ENCODE measurements around the gene TERB1. TPM values are rescaled to one million over a fixed set of nuclear protein-coding genes. Genes with fewer than 3 reads are reported as not detected.

The TERB1 gene
- total RNA-seq, 2 donors from 2014 or later, result not detected

DNA sequence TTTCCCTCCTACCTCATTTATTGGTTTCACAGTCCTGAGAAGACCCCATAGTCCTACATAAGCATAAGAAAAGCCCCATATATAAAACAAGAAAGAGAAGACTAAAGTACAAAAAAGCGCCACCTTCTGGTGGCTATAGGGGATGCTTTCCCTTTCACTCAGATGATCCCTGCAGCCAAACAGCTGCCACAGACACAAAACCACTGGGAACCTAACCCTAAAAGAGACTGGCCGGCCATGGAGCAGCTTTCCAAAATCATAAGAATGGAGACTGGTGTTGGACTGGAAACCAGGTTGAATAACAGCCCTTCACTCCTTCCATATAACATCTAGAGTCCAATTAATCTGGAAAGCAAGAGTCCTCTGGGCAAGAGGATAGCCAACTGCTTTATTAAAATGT, 61.4 kb downstream of the TERB1 start:
- Histone ChIP-seq H3K4me3 (no peak overlapping the region), H3K36me3 (peaks cover 58% of the 10 kb centered on the region), H3K27ac (peak overlapping the region; percentile 80 to 86), H3K27me3 (no peaks in the 10 kb centered on the region), H3K9me3 (no peaks in the 10 kb centered on the region), H3K4me1 (peaks cover 0 to 40% of the 10 kb centered on the region in 2 donors)
- TF ChIP-seq, protein P1, sequence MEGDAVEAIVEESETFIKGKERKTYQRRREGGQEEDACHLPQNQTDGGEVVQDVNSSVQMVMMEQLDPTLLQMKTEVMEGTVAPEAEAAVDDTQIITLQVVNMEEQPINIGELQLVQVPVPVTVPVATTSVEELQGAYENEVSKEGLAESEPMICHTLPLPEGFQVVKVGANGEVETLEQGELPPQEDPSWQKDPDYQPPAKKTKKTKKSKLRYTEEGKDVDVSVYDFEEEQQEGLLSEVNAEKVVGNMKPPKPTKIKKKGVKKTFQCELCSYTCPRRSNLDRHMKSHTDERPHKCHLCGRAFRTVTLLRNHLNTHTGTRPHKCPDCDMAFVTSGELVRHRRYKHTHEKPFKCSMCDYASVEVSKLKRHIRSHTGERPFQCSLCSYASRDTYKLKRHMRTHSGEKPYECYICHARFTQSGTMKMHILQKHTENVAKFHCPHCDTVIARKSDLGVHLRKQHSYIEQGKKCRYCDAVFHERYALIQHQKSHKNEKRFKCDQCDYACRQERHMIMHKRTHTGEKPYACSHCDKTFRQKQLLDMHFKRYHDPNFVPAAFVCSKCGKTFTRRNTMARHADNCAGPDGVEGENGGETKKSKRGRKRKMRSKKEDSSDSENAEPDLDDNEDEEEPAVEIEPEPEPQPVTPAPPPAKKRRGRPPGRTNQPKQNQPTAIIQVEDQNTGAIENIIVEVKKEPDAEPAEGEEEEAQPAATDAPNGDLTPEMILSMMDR (IDR thresholded peaks at IDR 0.05), result peak; percentile 42 to 66
- DNase-seq (ENCODE audit: low spot score), result no peak

DNA sequence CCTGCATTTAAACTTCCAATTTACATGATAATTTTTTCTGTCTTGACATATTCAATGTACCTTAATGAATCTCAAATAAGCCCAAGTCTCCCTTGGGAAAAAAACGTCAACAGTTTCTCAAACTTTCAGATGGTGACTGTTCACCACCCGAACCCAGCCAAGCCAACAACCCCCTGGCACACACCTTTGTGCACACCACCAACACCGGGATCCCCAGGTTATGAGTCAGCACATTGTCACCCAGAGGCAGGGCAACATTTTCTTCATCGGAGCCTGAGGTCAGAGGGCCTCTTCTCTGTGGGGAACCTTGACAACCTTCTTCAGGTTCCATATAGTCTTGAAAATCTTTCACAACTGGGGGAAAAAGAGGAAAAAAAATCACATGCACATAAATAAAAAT, 65.5 kb downstream of the TERB1 start:
- H3K27ac ChIP-seq, result no peak overlapping the region
- H3K27me3 ChIP-seq, result no peaks in the 10 kb centered on the region
- no peak overlapping the region for H3K4me3 ChIP-seq
- TF ChIP-seq, protein P1 (IDR thresholded peaks at IDR 0.05), result no peak
- no peaks in the 10 kb centered on the region for H3K9me3 ChIP-seq
- H3K4me1 ChIP-seq, result peaks cover 0 to 21% of the 10 kb centered on the region in 2 donors
- DNase-seq (ENCODE audit: low spot score), result no peak
- H3K36me3 ChIP-seq, result peaks cover 80% of the 10 kb centered on the region

DNA sequence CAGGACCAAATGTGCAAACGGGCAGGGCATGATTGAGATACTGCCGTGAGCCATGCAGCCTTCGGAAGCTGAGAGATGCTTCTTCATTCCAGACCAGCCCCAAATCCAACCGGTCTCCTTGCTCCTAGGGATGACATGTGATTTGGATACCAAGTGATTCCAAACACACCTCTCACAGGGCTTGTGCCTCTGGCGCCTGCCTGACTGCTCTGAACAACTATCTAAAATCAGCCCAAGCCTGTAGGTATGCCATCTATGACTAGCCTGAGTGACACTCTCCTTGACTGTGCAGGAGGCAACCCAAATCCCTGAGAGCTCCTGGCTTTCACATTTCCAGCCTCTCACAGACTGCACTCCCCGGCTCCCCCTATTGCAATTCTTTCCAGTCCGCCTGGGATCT, 70.3 kb downstream of the TERB1 start:
- peaks cover 0 to 9% of the 10 kb centered on the region in 2 donors for H3K4me1 ChIP-seq
- peaks cover 80% of the 10 kb centered on the region for H3K36me3 ChIP-seq
- no peaks in the 10 kb centered on the region for H3K9me3 ChIP-seq
- no peaks in the 10 kb centered on the region for H3K27me3 ChIP-seq
- H3K27ac ChIP-seq, result no peak overlapping the region
- no peak overlapping the region for H3K4me3 ChIP-seq
- TF ChIP-seq, protein P1 (IDR thresholded peaks at IDR 0.05), result no peak
- no peak for DNase-seq (ENCODE audit: low spot score)

GRCh38 chr16:66728804-66729203, 72.6 kb downstream of the TERB1 start:
- Histone ChIP-seq H3K36me3 (peaks cover 82% of the 10 kb centered on the region), H3K4me3 (no peak overlapping the region), H3K9me3 (no peaks in the 10 kb centered on the region), H3K27me3 (no peaks in the 10 kb centered on the region), H3K27ac (no peak overlapping the region), H3K4me1 (peaks cover 0 to 9% of the 10 kb centered on the region in 2 donors)
- DNase-seq (ENCODE audit: low spot score), result no peak
- TF ChIP-seq, protein P1 (IDR thresholded peaks at IDR 0.05), result no peak

DNA sequence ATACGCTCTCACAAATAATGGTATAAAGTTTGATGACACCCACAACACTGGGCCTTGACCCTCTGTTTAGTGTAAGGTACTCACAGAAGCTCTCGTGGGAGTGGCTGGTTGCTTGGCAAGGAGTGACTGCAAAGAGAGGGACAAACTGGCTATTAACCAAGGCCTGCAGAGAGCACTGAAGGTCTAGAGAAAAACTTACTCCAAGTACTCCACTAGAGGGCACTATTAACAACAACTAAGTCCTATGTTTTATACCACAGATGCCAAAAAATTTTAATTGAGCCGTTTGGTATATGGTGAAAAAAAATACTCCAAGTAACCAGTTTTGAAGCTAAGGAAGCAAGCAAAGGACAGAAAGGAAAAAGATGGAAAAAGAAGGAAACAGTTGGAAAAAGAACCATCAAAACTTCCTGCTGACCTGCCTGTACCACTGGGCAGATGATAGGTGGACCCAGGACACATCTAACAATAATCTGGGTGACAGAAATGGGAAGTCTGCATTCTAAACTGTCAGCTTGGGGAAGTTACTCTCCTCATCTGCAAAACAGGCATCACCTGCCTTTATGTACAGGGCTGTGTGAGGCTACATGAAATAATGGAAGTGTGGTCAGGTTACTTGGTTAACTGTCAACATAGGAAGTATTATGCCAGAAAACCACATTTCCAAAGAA, 73.1 kb downstream of the TERB1 start:
- no peak for DNase-seq (ENCODE audit: low spot score)

More for the DNA sequence above, 73.1 kb downstream of the TERB1 start:
- H3K27me3 ChIP-seq, result no peaks in the 10 kb centered on the region
- H3K36me3 ChIP-seq, result peaks cover 82% of the 10 kb centered on the region
- no peak overlapping the region for H3K4me3 ChIP-seq
- H3K9me3 ChIP-seq, result no peaks in the 10 kb centered on the region
- TF ChIP-seq, protein P1 (IDR thresholded peaks at IDR 0.05), result peak; percentile 48 to 79
- H3K27ac ChIP-seq, result no peak overlapping the region
- H3K4me1 ChIP-seq, result peaks cover 0 to 9% of the 10 kb centered on the region in 2 donors
